WTC11 (cell line): ENCODE results near the gene GZMA.

Experiments
- CTCF ChIP-seq: fragments of 200-600 bp; IDR thresholded peaks from 2 replicates; pipeline ENCODE4 v1.8.0; 2022; ENCODE audit warnings: antibody characterized with exemption
- ETV6 ChIP-seq: sonication (generic); formaldehyde crosslinking; IDR thresholded peaks from 2 replicates; pipeline ENCODE4 v1.8.1; 2022; ENCODE audit warnings: mild to moderate bottlenecking, missing genetic modification reagents
- SP1 ChIP-seq: sonication (generic); formaldehyde crosslinking; conservative IDR thresholded peaks from 2 replicates; pipeline ENCODE4 v1.8.1; 2022; ENCODE audit warnings: missing genetic modification reagents
- TEAD1 ChIP-seq: sonication (generic); formaldehyde crosslinking; IDR thresholded peaks from 2 replicates; pipeline ENCODE4 v1.8.0; 2022; ENCODE audit warnings: mild to moderate bottlenecking, missing genetic modification reagents
- USF2 ChIP-seq: sonication (generic); formaldehyde crosslinking; IDR thresholded peaks from 2 replicates; pipeline ENCODE4 v1.8.1; 2023; ENCODE audit warnings: mild to moderate bottlenecking, missing genetic modification reagents, moderate library complexity
- ZNF121 ChIP-seq: sonication (generic); formaldehyde crosslinking; IDR thresholded peaks from 2 replicates; pipeline ENCODE4 v1.8.0; 2023; ENCODE audit warnings: missing genetic modification reagents

- TF ChIP-seq ZNF121 (no peak), CTCF (no peak), USF2 (no peak), SP1 (no peak), ETV6 (CRISPR knock-in tag) (no peak), TEAD1 (no peak)
Observed at GRCh38 chr5:55134053-55134722, 31.7 kb downstream of the GZMA start.
